Hematopoietic multipotent progenitor cell (in vitro differentiated cells): Measurements from ENCODE around the gene SCAF8. TPM values are rescaled to one million over a fixed set of nuclear protein-coding genes. Genes with fewer than 3 reads are reported as not detected.

Experiments used
- DNase-seq, 3 donors: peaks; one replicate each; pipeline ENCODE4 v3.0.0-alpha.2; 2011 to 2015; ENCODE audit warnings: low read depth in 2 of 3, low spot score in 2 of 3
- small RNA-seq: library from RNA; depleted of rRNA; stranded (forward); fragments of <200 nt; gene quantifications from one replicate; pipeline ENCODE3, GENCODE V24; 2012
- total RNA-seq: library from RNA; depleted of rRNA; stranded (reverse); fragments of >200 nt; gene quantifications from one replicate; pipeline ENCODE4 v1.2.3, GENCODE V29; 2012

SCAF8 gene
- total RNA-seq, 1 donor: 18.0 TPM

DNA sequence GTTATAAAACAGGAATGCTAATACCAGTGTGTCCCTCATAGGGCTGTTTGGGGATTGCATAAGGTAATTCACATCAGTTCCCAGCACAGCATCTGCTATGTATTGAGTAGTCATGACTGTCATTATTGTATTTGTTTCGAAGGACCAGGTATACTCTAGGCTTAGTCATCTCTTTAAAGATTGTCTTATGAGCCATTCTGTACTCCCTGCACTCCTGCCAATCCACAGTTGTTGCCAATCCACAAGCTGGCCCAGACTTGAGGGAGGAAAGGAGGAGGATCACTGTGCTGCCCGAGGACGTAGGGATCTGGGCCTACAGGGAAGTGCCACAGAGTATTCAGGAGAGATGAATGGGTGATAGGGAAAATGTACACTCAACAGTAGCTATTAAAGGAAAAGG lies 148.9 kb downstream of the SCAF8 start:
- DNase-seq: no peak

Small RNA genes within 50 kb of the gene (small RNA-seq; reads per million reads assigned to genes)
- gene MIR1273C (not detected), gene RNU6-824P (not detected)

Other genes with a start within 250 kb of the SCAF8 start
- gene CNKSR3, start 222.7 kb upstream of the SCAF8 start, total RNA-seq: 2.4 TPM